ENCODE measurements around the gene EIF3D.

GRCh38 chr22:36563001-36563400, 34.0 kb upstream of the EIF3D start:
- TF ChIP-seq E2F1 (CRISPR knock-in tag; IDR thresholded peaks at IDR 0.05) (no peak), ZNF121 (CRISPR knock-in tag; IDR thresholded peaks at IDR 0.05) (no peak), ESRRA (CRISPR knock-in tag; IDR thresholded peaks at IDR 0.05; ENCODE audit: borderline replicate concordance) (no peak), MLX (CRISPR knock-in tag; IDR thresholded peaks at IDR 0.05) (no peak), CTCF (IDR thresholded peaks at IDR 0.05) (no peak), STAT6 (CRISPR knock-in tag; conservative IDR thresholded peaks at IDR 0.05; ENCODE audit: low read depth) (no peak)

Data from WTC11 (cell line).